SK-N-SH treated with all-trans-retinoic acid at 6 μM for 48 hours (cell line): ENCODE results near the gene SAMD8.

ENCODE experiments used
- ARNTL ChIP-seq: fragments of 450-650 bp; formaldehyde crosslinking; IDR thresholded peaks from 2 replicates; pipeline ENCODE4 v1.5.0; 2020; ENCODE audit warnings: low read depth, mild to moderate bottlenecking, moderate library complexity, borderline replicate concordance
- BACH2 ChIP-seq: fragments of 250-450 bp; sonication (Bioruptor Pico); IDR thresholded peaks from 2 replicates; pipeline ENCODE4 v1.9.0; 2021; ENCODE audit warnings: mild to moderate bottlenecking, borderline replicate concordance
- CREB5 ChIP-seq: fragments of 250-450 bp; sonication (Bioruptor Pico); IDR thresholded peaks from 2 replicates; pipeline ENCODE4 v1.5.1; 2020; ENCODE audit warnings: low read depth, mild to moderate bottlenecking, moderate library complexity
- CSDC2 ChIP-seq: fragments of 250-450 bp; sonication (Bioruptor Pico); IDR thresholded peaks from 2 replicates; pipeline ENCODE4 v1.5.0; 2020; ENCODE audit warnings: mild to moderate bottlenecking, moderate library complexity
- CSRNP3 ChIP-seq: fragments of 250-450 bp; sonication (Bioruptor Pico); IDR thresholded peaks from 2 replicates; pipeline ENCODE4 v1.5.1; 2021; ENCODE audit warnings: mild to moderate bottlenecking, moderate library complexity
- ESRRG ChIP-seq: fragments of 250-450 bp; sonication (Bioruptor Pico); IDR thresholded peaks from 2 replicates; pipeline ENCODE4 v1.6.1; 2021; ENCODE audit warnings: mild to moderate bottlenecking
- OSR1 ChIP-seq: fragments of 250-450 bp; sonication (Bioruptor Pico); IDR thresholded peaks from 2 replicates; pipeline ENCODE4 v1.8.0; 2022; ENCODE audit warnings: moderate library complexity, mild to moderate bottlenecking, inconsistent platforms
- ZFP3 ChIP-seq: fragments of 250-450 bp; sonication (Bioruptor Pico); IDR thresholded peaks from 2 replicates; pipeline ENCODE4 v1.5.0; 2020; ENCODE audit warnings: mild to moderate bottlenecking, moderate library complexity
- ZFP30 ChIP-seq: fragments of 450-650 bp; formaldehyde crosslinking; IDR thresholded peaks from 2 replicates; pipeline ENCODE4 v1.5.0; 2022; ENCODE audit warnings: mild to moderate bottlenecking, moderate library complexity
- ZNF565 ChIP-seq: fragments of 450-650 bp; formaldehyde crosslinking; conservative IDR thresholded peaks from 2 replicates; pipeline ENCODE4 v1.5.0; 2020; ENCODE audit warnings: low read depth, mild to moderate bottlenecking, moderate library complexity
- ZNF70 ChIP-seq: fragments of 450-650 bp; formaldehyde crosslinking; IDR thresholded peaks from 2 replicates; pipeline ENCODE4 v1.5.0; 2020; ENCODE audit warnings: mild to moderate bottlenecking, moderate library complexity
- ZNF8 ChIP-seq: fragments of 450-650 bp; formaldehyde crosslinking; IDR thresholded peaks from 2 replicates; pipeline ENCODE4 v1.5.0; 2020; ENCODE audit warnings: mild to moderate bottlenecking, moderate library complexity
- TF ChIP-seq, protein P1 (sequence below): fragments of 250-450 bp; sonication (Bioruptor Pico); IDR thresholded peaks from 2 replicates; pipeline ENCODE4 v1.8.0; 2020; ENCODE audit warnings: mild to moderate bottlenecking, moderate library complexity, borderline replicate concordance

GRCh38 chr10:75207079-75207856, 95.8 kb downstream of the SAMD8 start:
- no peak for TF ChIP-seq OSR1 (CRISPR knock-in tag)
- TF ChIP-seq ZNF565, result no peak
- TF ChIP-seq BACH2, result no peak
- TF ChIP-seq ZFP3, result no peak
- TF ChIP-seq ARNTL (CRISPR knock-in tag), result no peak
- TF ChIP-seq CREB5, result no peak
- TF ChIP-seq, protein P1, sequence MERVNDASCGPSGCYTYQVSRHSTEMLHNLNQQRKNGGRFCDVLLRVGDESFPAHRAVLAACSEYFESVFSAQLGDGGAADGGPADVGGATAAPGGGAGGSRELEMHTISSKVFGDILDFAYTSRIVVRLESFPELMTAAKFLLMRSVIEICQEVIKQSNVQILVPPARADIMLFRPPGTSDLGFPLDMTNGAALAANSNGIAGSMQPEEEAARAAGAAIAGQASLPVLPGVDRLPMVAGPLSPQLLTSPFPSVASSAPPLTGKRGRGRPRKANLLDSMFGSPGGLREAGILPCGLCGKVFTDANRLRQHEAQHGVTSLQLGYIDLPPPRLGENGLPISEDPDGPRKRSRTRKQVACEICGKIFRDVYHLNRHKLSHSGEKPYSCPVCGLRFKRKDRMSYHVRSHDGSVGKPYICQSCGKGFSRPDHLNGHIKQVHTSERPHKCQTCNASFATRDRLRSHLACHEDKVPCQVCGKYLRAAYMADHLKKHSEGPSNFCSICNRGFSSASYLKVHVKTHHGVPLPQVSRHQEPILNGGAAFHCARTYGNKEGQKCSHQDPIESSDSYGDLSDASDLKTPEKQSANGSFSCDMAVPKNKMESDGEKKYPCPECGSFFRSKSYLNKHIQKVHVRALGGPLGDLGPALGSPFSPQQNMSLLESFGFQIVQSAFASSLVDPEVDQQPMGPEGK (CRISPR knock-in tag), result no peak
- TF ChIP-seq ZNF8, result no peak
- TF ChIP-seq ESRRG (CRISPR knock-in tag), result no peak
- no peak for TF ChIP-seq ZFP30
- no peak for TF ChIP-seq ZNF70 (CRISPR knock-in tag)
- TF ChIP-seq CSRNP3, result no peak
- no peak for TF ChIP-seq CSDC2 (CRISPR knock-in tag)
